Lower lobe of right lung (tissue), 2 donors: Measurements from ENCODE around the gene RPH3AL. TPM values are rescaled to one million over a fixed set of nuclear protein-coding genes. Genes with fewer than 3 reads are reported as not detected.

Experiments
- ATAC-seq, 2 donors: fragments of 200-7000 bp; cut with Tn5 transposase; one replicate each; pipeline ENCODE4 v1.9.1; 2020 to 2022; ENCODE audit warnings: mild to moderate bottlenecking in 2 of 2, moderate library complexity in 2 of 2
- DNase-seq: peaks from one replicate; pipeline ENCODE4 v3.0.0-alpha.2; 2020
- H3K27ac ChIP-seq: fragments of 200-600 bp; one replicate; pipeline ENCODE4 v1.8.0; 2022
- H3K27me3 ChIP-seq: fragments of 200-600 bp; one replicate; pipeline ENCODE4 v1.8.0; 2022; ENCODE audit warnings: low read depth
- H3K36me3 ChIP-seq: fragments of 200-600 bp; one replicate; pipeline ENCODE4 v1.8.0; 2022; ENCODE audit warnings: mild to moderate bottlenecking
- H3K4me1 ChIP-seq: fragments of 200-600 bp; one replicate; pipeline ENCODE4 v1.8.0; 2022
- H3K4me3 ChIP-seq: fragments of 200-600 bp; one replicate; pipeline ENCODE4 v1.8.0; 2022; ENCODE audit warnings: mild to moderate bottlenecking
- H3K9me3 ChIP-seq: fragments of 200-600 bp; one replicate; pipeline ENCODE4 v1.8.0; 2022
- intact Hi-C: fragments of 100-400 bp; cut with DNase I; formaldehyde crosslinking; loops from one replicate; pipeline ENCODE4 v1.11.0; 2022
- total RNA-seq: library from RNA; stranded (reverse); fragmentation: NEBNext Ultra II Directional; extraction: Animal tissue kit (Norgen Biotek cat#: 25700); gene quantifications from one replicate; pipeline ENCODE4 v1.2.1, GENCODE V29; 2021
- TF ChIP-seq, protein P1 (sequence below): fragments of 200-600 bp; IDR thresholded peaks from one replicate; pipeline ENCODE4 v1.8.0; 2022; ENCODE audit warnings: antibody characterized with exemption, mild to moderate bottlenecking
- donor health status: DM: no; HTN: yes; CAD: no; lungs with severe emphysema.

RPH3AL gene
- total RNA-seq, 1 donor from 2014 or later: 38.7 TPM

DNA sequence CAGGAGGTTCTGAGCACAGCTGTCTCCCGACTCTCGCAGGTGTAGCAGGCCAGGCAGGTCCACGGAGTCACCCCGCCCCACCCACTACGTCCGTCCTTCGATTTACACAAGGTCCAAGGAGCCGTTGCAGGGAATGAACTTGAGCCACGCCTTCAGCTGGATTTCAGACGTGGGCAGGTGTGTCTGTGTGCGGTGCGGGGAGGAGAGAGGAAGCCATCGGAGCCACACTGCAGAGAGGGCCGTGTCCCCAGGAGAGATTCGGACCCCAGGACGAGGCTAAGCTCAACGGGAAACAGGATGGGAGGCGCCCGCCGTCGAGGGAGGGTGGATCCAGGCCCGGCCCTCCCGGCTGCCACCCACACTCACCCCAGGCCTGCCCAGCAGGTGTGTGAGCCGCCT lies 50.3 kb downstream of the RPH3AL start:
- Histone ChIP-seq H3K27ac (peak overlapping the region; percentile 67), H3K4me1 (peaks cover 4% of the 10 kb centered on the region), H3K9me3 (no peaks in the 10 kb centered on the region), H3K4me3 (no peak overlapping the region), H3K27me3 (no peaks in the 10 kb centered on the region), H3K36me3 (no peaks in the 10 kb centered on the region)
- intact Hi-C loops: no loop called here
- peak; percentile 42 for DNase-seq
- ATAC-seq: peak; percentile 26 to 64
- TF ChIP-seq, protein P1, sequence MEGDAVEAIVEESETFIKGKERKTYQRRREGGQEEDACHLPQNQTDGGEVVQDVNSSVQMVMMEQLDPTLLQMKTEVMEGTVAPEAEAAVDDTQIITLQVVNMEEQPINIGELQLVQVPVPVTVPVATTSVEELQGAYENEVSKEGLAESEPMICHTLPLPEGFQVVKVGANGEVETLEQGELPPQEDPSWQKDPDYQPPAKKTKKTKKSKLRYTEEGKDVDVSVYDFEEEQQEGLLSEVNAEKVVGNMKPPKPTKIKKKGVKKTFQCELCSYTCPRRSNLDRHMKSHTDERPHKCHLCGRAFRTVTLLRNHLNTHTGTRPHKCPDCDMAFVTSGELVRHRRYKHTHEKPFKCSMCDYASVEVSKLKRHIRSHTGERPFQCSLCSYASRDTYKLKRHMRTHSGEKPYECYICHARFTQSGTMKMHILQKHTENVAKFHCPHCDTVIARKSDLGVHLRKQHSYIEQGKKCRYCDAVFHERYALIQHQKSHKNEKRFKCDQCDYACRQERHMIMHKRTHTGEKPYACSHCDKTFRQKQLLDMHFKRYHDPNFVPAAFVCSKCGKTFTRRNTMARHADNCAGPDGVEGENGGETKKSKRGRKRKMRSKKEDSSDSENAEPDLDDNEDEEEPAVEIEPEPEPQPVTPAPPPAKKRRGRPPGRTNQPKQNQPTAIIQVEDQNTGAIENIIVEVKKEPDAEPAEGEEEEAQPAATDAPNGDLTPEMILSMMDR: no peak

DNA sequence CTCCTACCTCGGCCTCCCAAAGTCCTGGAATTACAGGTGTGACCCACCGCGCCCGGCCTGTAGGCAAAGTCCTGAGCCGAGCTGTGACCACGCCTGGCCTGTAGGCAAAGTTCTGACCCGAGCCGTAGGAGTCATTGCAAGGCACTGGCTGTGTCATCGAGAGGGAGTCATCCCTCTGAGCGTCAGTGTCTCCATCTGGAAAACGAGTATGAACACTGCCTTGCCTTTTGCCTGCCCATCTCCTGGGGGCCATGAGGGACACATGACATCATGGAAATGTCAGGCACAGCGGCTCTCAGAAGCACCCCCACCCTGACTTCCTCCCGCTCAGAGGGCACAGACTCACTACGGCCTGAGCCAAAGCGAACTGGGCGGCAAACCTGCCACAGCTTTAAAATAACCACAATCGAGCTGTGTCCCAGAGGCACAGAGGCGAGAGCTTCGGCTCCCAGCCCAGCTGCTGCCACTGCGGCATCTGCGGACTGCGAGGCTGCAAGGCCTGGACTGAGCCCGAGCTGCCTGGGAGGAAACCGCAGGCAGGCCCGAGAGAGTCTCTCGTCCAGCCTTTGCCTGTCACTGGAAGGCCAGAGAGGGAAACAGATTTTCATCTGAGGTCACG lies 50.8 kb downstream of the RPH3AL start:
- Histone ChIP-seq H3K36me3 (no peaks in the 10 kb centered on the region), H3K9me3 (no peaks in the 10 kb centered on the region), H3K27ac (peak overlapping the region; percentile 67), H3K4me1 (peaks cover 4% of the 10 kb centered on the region), H3K4me3 (no peak overlapping the region), H3K27me3 (no peaks in the 10 kb centered on the region)
- peak; percentile 46 for DNase-seq
- intact Hi-C loops: no loop called here
- TF ChIP-seq, protein P1: no peak
- ATAC-seq: peak in 1 of 2 donors; percentile 5

DNA sequence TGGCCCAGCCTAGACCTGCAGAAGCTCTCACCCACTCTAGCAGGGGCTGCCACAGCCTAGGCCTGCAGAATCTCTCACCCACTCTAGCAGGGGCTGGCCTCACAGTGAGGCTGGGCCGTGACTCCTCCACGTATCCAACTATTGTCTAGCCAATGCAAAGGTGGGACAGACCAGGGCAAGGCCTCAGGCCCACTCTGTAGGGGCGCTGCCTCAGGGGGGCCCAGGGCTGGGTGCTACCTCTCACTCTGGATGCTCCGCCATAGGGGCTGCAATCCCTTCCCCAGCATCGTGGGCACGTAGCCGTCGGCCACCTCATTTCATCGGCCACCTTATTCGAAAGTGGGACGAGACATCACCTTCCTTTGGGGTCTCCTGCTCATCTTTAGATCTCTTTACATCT lies 51.7 kb downstream of the RPH3AL start:
- DNase-seq (peak; percentile 21), ATAC-seq (no peak)
- Histone ChIP-seq H3K27me3 (no peaks in the 10 kb centered on the region), H3K4me3 (no peak overlapping the region), H3K27ac (no peak overlapping the region), H3K36me3 (no peaks in the 10 kb centered on the region), H3K4me1 (peaks cover 4% of the 10 kb centered on the region), H3K9me3 (no peaks in the 10 kb centered on the region)
- intact Hi-C loops: no loop called here
- TF ChIP-seq, protein P1: no peak

DNA sequence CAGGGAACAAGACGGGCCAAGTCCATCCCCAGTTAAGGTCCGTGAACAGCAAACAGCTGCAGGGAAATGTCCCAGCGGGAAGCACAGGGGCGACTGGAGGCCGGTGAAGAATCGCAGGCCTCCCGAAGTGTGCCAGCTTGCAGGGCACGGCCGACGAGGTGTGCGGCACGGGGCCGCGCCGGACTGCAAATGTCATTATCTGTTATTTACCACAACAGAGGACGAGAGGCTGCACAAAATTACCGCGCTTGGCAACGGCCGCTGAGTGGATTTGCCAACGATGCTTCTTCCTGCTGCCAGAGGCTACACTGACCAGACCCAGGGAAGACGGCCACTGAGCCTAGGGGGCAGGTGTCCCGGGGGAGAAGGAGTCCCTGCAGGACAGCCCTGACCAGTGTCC lies 53.1 kb downstream of the RPH3AL start:
- Histone ChIP-seq H3K27ac (no peak overlapping the region), H3K4me1 (peaks cover 4% of the 10 kb centered on the region), H3K27me3 (no peaks in the 10 kb centered on the region), H3K4me3 (no peak overlapping the region), H3K36me3 (no peaks in the 10 kb centered on the region), H3K9me3 (no peaks in the 10 kb centered on the region)
- DNase-seq (peak; percentile 20), ATAC-seq (no peak)
- TF ChIP-seq, protein P1: no peak
- intact Hi-C loops: no loop called here

DNA sequence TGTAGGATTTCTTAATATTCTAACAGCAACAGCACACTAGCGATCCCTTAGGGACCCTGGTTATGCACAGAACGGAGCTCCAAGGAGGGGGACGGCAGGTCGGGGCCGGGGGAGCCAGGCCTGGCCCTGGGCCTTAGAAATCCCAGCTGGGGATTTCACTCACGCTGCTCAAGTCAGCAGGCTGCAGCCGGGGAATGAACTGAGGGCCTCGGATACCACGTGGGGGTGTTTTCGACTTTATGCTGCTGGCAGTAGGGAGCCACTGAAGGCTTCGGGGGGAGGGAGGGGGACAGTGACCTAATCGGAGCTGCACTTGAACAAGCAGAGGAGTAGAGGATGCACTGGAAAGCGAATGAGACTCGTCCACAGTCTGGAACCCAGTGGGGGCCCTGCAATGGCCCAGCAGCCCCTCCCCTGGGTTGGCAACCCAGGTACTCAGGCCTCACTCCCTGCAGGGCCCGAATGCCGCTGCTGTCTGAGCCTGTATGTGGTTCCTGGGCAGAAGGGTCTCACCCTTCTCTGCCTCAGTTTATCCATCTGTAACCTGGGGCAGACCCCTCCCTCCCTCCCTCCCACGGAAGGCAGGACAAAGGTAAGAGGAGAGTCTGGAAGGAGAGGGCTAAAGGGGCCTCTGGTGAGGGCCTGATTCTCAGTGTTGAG lies 53.7 kb downstream of the RPH3AL start:
- intact Hi-C loops: no loop called here
- DNase-seq (peak; percentile 30), ATAC-seq (peak in 1 of 2 donors; percentile 39)
- Histone ChIP-seq H3K9me3 (no peaks in the 10 kb centered on the region), H3K36me3 (no peaks in the 10 kb centered on the region), H3K27me3 (no peaks in the 10 kb centered on the region), H3K27ac (no peak overlapping the region), H3K4me3 (no peak overlapping the region), H3K4me1 (no peaks in the 10 kb centered on the region)
- TF ChIP-seq, protein P1: no peak
